SK-N-MC (cell line): ENCODE data around the gene PSMD14.
"Not testable (repeated sequence)": the region's sequence is repeated elsewhere in the genome, so short reads cannot be mapped to it uniquely, and the experiment has no call there.

Experiments used
- EZH2 ChIP-seq: fragments of 200-600 bp; sonication (generic); IDR thresholded peaks from one replicate; pipeline ENCODE4 v1.6.1; 2017; ENCODE audit warnings: antibody characterized with exemption
- POLR2AphosphoS5 ChIP-seq: IDR thresholded peaks from 2 replicates; pipeline ENCODE4 v1.6.1; 2012; ENCODE audit warnings: mild to moderate bottlenecking, low read depth, low read length, borderline replicate concordance

DNA sequence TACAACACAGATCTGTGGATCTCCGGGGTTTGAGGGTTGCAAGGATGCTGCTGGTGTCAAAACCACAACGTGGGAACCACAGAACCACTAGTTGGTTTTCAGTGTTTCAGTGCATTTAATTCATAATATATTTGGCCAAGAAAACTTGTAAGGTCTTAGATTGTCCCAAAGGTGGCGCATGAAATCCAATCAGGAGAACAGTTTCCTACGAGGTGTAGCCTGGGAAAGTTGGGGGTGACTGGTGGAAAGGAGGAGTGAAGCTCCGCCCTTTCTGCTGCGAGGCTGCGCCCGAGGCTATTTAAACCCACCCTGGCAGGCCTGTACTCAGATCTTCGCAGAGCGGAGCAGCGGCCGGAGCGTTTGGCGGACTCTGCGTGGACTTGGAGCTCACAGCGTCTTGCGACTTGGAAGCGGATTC lies 27.3 kb upstream of the PSMD14 start:
- TF ChIP-seq POLR2AphosphoS5: peak; percentile 55; the same call in 1 of the 2 replicates
- not testable (repeated sequence) for TF ChIP-seq EZH2
